Gastroesophageal sphincter (tissue), 4 donors: ENCODE data around the gene FYTTD1. TPM values are rescaled to one million over a fixed set of nuclear protein-coding genes. Genes with fewer than 3 reads are reported as not detected.

Experiments
- ATAC-seq: fragments of 150-250 bp; one replicate; pipeline ENCODE4 v1.9.1; 2016; ENCODE audit warnings: mild to moderate bottlenecking, moderate library complexity
- H3K27ac ChIP-seq, 4 donors: fragments of 200-600 bp; sonication (generic) in 3 of 4; 1 replicate in 3 of 4; 2 replicates in 1 of 4; pipeline ENCODE4 v1.5.1; 2016 to 2019
- H3K27me3 ChIP-seq: fragments of 200-600 bp; sonication (generic); one replicate; pipeline ENCODE4 v1.5.1; 2019
- H3K36me3 ChIP-seq, 2 donors: fragments of 200-600 bp; sonication (generic); one replicate each; pipeline ENCODE4 v1.5.1; 2019; ENCODE audit warnings: control low read depth in 1 of 2
- H3K4me1 ChIP-seq, 3 donors: fragments of 200-600 bp; sonication (generic); 1 replicate in 2 of 3; 2 replicates in 1 of 3; pipeline ENCODE4 v1.5.1; 2016 to 2019; ENCODE audit warnings: control low read depth in 2 of 3
- H3K4me3 ChIP-seq, 2 donors: fragments of 200-600 bp; sonication (generic); one replicate each; pipeline ENCODE4 v1.5.1; 2019; ENCODE audit warnings: mild to moderate bottlenecking in 1 of 2, moderate library complexity in 1 of 2
- H3K9me3 ChIP-seq, 3 donors: fragments of 200-600 bp; sonication (generic); one replicate each; pipeline ENCODE4 v1.5.1; 2017 to 2019; ENCODE audit warnings: control low read depth in 2 of 3
- CTCF ChIP-seq, 4 experiments: fragments of 200-600 bp in 2 of 4; fragments of 450-650 bp in 2 of 4; sonication (generic) in 1 of 4; IDR thresholded peaks; one replicate each; pipeline ENCODE4 v1.5.1; 2017 to 2019; ENCODE audit warnings: antibody characterized with exemption in 4 of 4, mild to moderate bottlenecking in 2 of 4, moderate library complexity in 2 of 4
- EP300 ChIP-seq: sonication (generic); formaldehyde crosslinking; IDR thresholded peaks from one replicate; pipeline ENCODE4 v1.6.1; 2017; ENCODE audit warnings: antibody characterized with exemption, mild to moderate bottlenecking
- POLR2A ChIP-seq, 2 donors: fragments of 450-650 bp; IDR thresholded peaks; one replicate each; pipeline ENCODE4 v1.6.1; 2017; ENCODE audit warnings: antibody characterized with exemption in 2 of 2, mild to moderate bottlenecking in 2 of 2, moderate library complexity in 1 of 2
- POLR2AphosphoS5 ChIP-seq: sonication (generic); formaldehyde crosslinking; IDR thresholded peaks from one replicate; pipeline ENCODE4 v1.6.1; 2017; ENCODE audit warnings: antibody characterized with exemption
- WGBS, 2 donors: methylation state at CpG; one replicate each; pipeline ENCODE4 v1.1.5; 2018; ENCODE audit warnings: low coverage in 1 of 2; 5-methylcytosine and 5-hydroxymethylcytosine counted together
- total RNA-seq, 4 donors: library from RNA; depleted of rRNA; stranded (reverse); fragments of >200 nt; gene quantifications; one replicate each; pipeline ENCODE4 v1.1.0, GENCODE V29; 2016

Gene FYTTD1
- total RNA-seq, 4 donors from 2014 or later = 69.1 to 88.1 (median 87.0) TPM

GRCh38 chr3:197835509-197835908 lies 85.8 kb downstream of the FYTTD1 start:
- H3K27me3 ChIP-seq = no peaks in the 10 kb centered on the region
- WGBS, 2 donors = 81 to 97% methylated on average over 5 of the region's 5 CpGs
- TF ChIP-seq POLR2A (IDR thresholded peaks at IDR 0.05) = no peak
- TF ChIP-seq EP300 = no peak
- TF ChIP-seq CTCF (IDR thresholded peaks at IDR 0.05) = no peak
- TF ChIP-seq POLR2AphosphoS5 = no peak
- no peaks in the 10 kb centered on the region for H3K9me3 ChIP-seq
- H3K4me1 ChIP-seq = no peaks in the 10 kb centered on the region
- H3K27ac ChIP-seq = no peak overlapping the region
- no peak for ATAC-seq
- H3K4me3 ChIP-seq = no peak overlapping the region
- H3K36me3 ChIP-seq = peaks cover 0 to 84% of the 10 kb centered on the region in 2 donors

GRCh38 chr3:197836244-197836643 lies 86.6 kb downstream of the FYTTD1 start:
- ATAC-seq = no peak
- TF ChIP-seq CTCF (IDR thresholded peaks at IDR 0.05) (no peak), POLR2AphosphoS5 (no peak), EP300 (no peak), POLR2A (IDR thresholded peaks at IDR 0.05) (no peak)
- no peak overlapping the region for H3K27ac ChIP-seq
- H3K4me1 ChIP-seq = no peaks in the 10 kb centered on the region
- H3K36me3 ChIP-seq = peaks cover 0 to 85% of the 10 kb centered on the region in 2 donors
- no peaks in the 10 kb centered on the region for H3K9me3 ChIP-seq
- no peak overlapping the region for H3K4me3 ChIP-seq
- H3K27me3 ChIP-seq = no peaks in the 10 kb centered on the region

Other genes with a start within 250 kb of the FYTTD1 start
- 10 to 100 TPM in 2 of 4 donors, 1 to 10 TPM in 2; 8.6 to 16.2 (median 12.3) TPM for gene BDH1, start 193.9 kb upstream of the FYTTD1 start, total RNA-seq
- gene RUBCN, start 13.0 kb upstream of the FYTTD1 start, total RNA-seq = 10 to 100 TPM; 47.8 to 99.6 (median 60.1) TPM
- 100 to 1,000 TPM in 1 of 4 donors, 10 to 100 TPM in 3; 39.0 to 158 (median 69.6) TPM for gene LRCH3, start 41.4 kb downstream of the FYTTD1 start, total RNA-seq
- gene RPL35A, start 200.3 kb downstream of the FYTTD1 start, total RNA-seq = 1,000 to 10,000 TPM in 1 of 4 donors, 100 to 1,000 TPM in 3; 394 to 1,032 (median 816) TPM
- gene LMLN, start 210.3 kb downstream of the FYTTD1 start, total RNA-seq = 1 to 10 TPM; 2.8 to 7.5 (median 4.1) TPM